Progenitor cell of endocrine pancreas (in vitro differentiated cells): Measurements from ENCODE around the gene CNOT6L. TPM values are rescaled to one million over a fixed set of nuclear protein-coding genes. Genes with fewer than 3 reads are reported as not detected.
"Not testable (repeated sequence)": the region's sequence is repeated elsewhere in the genome, so short reads cannot be mapped to it uniquely, and the experiment has no call there.

Experiments used
- DNase-seq: peaks from one replicate; pipeline ENCODE4 v3.0.0; 2021; ENCODE audit warnings: low spot score; ENCODE audit not compliant: unreplicated experiment
- H3K27ac Mint-ChIP-seq: 2 replicates; pipeline ENCODE4 v1.8.0; 2021; ENCODE audit warnings: mild to moderate bottlenecking, moderate library complexity, mixed read lengths
- H3K27me3 Mint-ChIP-seq: 2 replicates; pipeline ENCODE4 v1.8.0; 2021; ENCODE audit warnings: mixed read lengths
- H3K36me3 Mint-ChIP-seq: 2 replicates; pipeline ENCODE4 v1.8.0; 2022; ENCODE audit warnings: mixed read lengths; ENCODE audit not compliant: insufficient read depth
- H3K4me1 Mint-ChIP-seq: 2 replicates; pipeline ENCODE4 v1.8.0; 2021; ENCODE audit warnings: low read depth, mixed read lengths
- H3K4me3 Mint-ChIP-seq: 2 replicates; pipeline ENCODE4 v1.8.0; 2021; ENCODE audit warnings: low read depth, mild to moderate bottlenecking, moderate library complexity, mixed read lengths
- H3K9me3 Mint-ChIP-seq: 2 replicates; pipeline ENCODE4 v1.8.0; 2021; ENCODE audit warnings: low read depth, mixed read lengths
- long read RNA-seq: library from polyadenylated mRNA; unstranded; transcript quantifications from one replicate; pipeline ENCODE4 v2.0.0, GENCODE V29; 2020
- total RNA-seq: library from RNA; stranded (reverse); gene quantifications from 2 replicates; pipeline ENCODE4 v1.2.1, GENCODE V29; 2021
- TF ChIP-seq, protein P1 (sequence below): fragments of 200-600 bp; sonication (generic); IDR thresholded peaks from one replicate; pipeline ENCODE4 v1.5.0; 2021; ENCODE audit warnings: antibody characterized with exemption, mild to moderate bottlenecking; ENCODE audit not compliant: unreplicated experiment

The CNOT6L gene
- 39.7 and 42.4 TPM in 2 replicates for total RNA-seq
- long read RNA-seq, full-length matches to known transcripts, result 1 of 17 reads
- long read RNA-seq, partial matches to known transcripts, result 5 of 17 reads
- long read RNA-seq, other reads (novel, unspliced or antisense), result 11 of 17 reads

DNA sequence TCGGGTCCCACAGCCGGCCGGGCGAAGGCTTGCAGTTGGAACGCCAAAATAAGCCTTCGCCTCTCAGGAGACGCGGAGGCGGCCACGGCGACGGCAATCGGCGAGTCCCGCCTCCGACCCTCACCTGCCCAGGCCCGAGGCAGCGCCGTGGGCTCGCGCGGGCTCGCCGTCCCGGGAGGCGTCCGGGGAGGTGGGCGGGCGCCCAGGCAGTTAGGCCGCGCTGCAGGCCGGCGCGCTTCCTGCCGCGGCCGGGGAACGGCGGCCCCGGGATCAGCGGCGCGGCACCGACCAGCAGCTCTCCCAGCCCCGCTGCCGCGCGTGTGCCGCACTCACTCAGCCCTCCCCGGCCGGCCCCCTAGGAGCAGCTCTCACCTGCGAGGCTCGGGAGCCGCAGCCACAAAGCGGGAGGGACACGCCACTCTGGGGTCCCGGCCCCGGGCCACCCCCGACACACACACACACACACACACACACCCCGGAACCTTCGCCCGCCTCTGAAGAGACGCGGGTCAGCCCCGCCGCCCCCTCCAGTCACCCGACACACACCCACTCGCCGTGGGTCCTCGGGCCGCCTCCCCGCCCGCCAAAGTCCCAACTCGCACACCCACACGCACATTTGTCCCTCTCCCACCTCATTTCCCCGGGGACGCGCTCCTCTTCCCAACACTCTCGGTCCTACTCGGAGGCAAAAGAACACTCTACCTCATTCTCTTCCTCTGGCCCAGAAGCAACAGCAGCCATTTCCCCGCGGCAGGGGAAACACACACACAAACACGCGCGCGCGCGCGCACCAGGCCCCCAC, at the start of gene CNOT6L:
CNOT6L (minus strand) TSS at position 767 of the 802 bp plus-strand sequence; CDS start at position 707, 60 bp downstream.
- Mint-ChIP-seq H3K4me3 (peak within 1 kb of the TSS; percentile 100), H3K27ac (peak within 1 kb of the TSS; percentile 100), H3K27me3 (no peaks in the 10 kb centered on the region), H3K36me3 (peaks cover 2% of the 10 kb centered on the region), H3K4me1 (peaks cover 28% of the 10 kb centered on the region), H3K9me3 (no peaks in the 10 kb centered on the region)
- peak; percentile 43 for DNase-seq
- TF ChIP-seq, protein P1, sequence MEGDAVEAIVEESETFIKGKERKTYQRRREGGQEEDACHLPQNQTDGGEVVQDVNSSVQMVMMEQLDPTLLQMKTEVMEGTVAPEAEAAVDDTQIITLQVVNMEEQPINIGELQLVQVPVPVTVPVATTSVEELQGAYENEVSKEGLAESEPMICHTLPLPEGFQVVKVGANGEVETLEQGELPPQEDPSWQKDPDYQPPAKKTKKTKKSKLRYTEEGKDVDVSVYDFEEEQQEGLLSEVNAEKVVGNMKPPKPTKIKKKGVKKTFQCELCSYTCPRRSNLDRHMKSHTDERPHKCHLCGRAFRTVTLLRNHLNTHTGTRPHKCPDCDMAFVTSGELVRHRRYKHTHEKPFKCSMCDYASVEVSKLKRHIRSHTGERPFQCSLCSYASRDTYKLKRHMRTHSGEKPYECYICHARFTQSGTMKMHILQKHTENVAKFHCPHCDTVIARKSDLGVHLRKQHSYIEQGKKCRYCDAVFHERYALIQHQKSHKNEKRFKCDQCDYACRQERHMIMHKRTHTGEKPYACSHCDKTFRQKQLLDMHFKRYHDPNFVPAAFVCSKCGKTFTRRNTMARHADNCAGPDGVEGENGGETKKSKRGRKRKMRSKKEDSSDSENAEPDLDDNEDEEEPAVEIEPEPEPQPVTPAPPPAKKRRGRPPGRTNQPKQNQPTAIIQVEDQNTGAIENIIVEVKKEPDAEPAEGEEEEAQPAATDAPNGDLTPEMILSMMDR, result peak; percentile 5

DNA sequence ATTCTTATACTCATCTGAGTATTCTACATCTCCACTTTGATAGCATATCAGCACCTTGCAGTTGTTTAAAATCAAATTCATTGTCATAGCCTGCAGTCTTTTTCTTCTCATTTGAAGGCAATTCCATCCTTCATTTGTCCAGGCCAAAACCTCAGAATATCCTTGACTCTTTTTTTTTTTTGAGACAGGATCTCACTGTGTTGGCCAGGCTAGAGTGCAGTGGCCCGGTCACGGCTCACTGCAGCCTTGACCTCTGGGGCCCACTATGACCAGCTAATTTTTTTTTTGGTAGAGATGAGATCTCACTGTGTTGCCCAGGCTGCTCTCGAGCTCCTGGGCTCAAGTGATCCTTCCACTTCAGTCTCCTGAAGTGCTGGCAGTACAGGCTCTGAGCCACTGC, 46.1 kb upstream of the CNOT6L start:
- Mint-ChIP-seq H3K36me3 (peaks cover 6% of the 10 kb centered on the region), H3K27ac (no peak overlapping the region), H3K4me1 (peaks cover 19% of the 10 kb centered on the region), H3K27me3 (no peaks in the 10 kb centered on the region), H3K9me3 (no peaks in the 10 kb centered on the region), H3K4me3 (no peak overlapping the region)
- TF ChIP-seq, protein P1, result no peak
- no peak for DNase-seq

DNA sequence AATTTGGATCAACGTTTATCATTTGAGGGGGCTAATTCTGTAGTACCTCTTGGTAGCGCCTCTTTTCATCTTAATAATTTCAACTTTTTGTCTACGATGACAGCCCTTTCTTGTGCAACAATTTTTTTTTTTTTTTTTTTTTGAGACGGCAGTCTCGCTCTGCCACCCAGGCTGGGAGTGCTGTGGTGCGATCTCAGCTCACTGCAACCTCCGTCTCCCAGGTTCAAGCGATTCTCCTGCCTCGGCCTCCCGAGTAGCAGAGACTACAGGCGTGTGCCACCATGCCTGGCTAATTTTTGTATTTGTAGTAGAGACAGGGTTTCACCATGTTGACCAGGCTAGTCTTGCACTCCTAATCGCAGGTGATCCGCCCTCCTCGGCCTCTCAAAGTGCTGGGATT, 44.2 kb upstream of the CNOT6L start:
- H3K9me3 Mint-ChIP-seq, DNase-seq, H3K27me3 Mint-ChIP-seq, H3K36me3 Mint-ChIP-seq: not testable (repeated sequence)
- peaks cover 12% of the 10 kb centered on the region for H3K4me1 Mint-ChIP-seq
- peak overlapping the region; percentile 87 for H3K4me3 Mint-ChIP-seq
- H3K27ac Mint-ChIP-seq, result peak overlapping the region; percentile 99

DNA sequence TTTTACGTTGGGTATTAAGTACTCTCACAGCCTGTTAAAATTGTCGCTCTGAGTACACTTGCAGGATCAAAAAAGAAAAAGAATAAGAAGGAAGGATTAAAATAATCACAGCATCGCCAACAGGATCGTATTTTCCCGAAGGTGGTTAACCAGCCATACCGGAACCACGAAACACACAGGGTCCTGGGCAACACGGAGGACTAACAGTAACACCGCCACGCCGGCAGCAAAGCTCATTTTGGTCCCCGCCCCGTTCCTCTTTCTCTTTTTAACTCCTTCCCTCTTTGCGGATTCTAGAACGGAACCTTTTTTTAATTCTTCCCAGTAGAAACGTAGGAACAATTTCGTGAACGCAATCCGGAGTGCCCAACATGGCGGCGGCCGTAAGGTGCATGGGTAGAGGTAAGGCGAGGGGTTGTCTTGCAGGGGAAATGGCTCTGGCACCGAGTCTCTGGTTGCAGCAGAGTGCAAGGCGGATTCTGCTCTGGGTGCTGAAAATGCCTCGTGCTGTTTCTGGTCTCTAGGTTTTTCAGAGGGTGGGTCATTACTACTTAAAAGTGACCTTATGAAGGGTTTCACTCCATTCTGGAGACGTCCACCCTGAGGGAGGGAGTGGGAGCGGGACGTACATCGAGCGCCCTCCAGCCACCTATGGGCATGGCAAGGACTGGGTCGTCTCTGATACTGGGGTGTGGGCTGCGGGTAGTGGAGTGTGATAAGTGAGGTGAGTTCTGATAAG, 43.5 kb upstream of the CNOT6L start, which contains the start of gene MRPL1:
MRPL1 (plus strand) TSS at position 353 of the 739 bp plus-strand sequence; CDS start at position 372, 19 bp downstream.
- TF ChIP-seq, protein P1, result no peak

DNA sequence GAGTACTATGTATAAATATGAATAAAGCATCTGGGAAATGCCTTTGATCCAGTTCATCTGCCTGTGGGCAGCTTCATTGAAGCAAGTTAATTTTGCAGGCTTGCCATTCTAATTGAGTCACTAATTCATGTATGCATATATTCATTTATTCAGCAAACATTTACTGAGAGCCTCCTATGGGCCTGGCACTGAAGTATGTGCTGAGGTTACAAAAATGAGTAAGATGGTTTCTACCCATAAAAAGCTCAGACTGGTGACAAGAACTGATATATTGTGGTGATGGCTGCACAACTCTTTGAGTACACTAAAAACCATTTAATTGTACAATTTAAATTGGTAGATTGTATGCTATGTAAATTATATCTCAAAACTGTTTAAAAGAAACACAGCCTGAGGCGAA, 42.3 kb upstream of the CNOT6L start:
- peak overlapping the region; percentile 99 for H3K27ac Mint-ChIP-seq
- TF ChIP-seq, protein P1, result no peak
- H3K27me3 Mint-ChIP-seq, result peaks cover 2% of the 10 kb centered on the region
- peak overlapping the region; percentile 87 for H3K4me3 Mint-ChIP-seq
- H3K4me1 Mint-ChIP-seq, result peaks cover 12% of the 10 kb centered on the region
- no peak for DNase-seq
- H3K9me3 Mint-ChIP-seq, result no peaks in the 10 kb centered on the region
- H3K36me3 Mint-ChIP-seq, result peaks cover 4% of the 10 kb centered on the region

More for the DNA sequence above, 43.5 kb upstream of the CNOT6L start, which contains the start of gene MRPL1:
- peak within 1 kb of the TSS; percentile 87 for H3K4me3 Mint-ChIP-seq
- H3K27me3 Mint-ChIP-seq, result peaks cover 2% of the 10 kb centered on the region
- no peaks in the 10 kb centered on the region for H3K9me3 Mint-ChIP-seq
- H3K27ac Mint-ChIP-seq, result peak within 1 kb of the TSS; percentile 99
- DNase-seq, result peak; percentile 51
- peaks cover 6% of the 10 kb centered on the region for H3K36me3 Mint-ChIP-seq
- peaks cover 12% of the 10 kb centered on the region for H3K4me1 Mint-ChIP-seq
